ENCODE results near the gene KCNMB1.

The KCNMB1 gene

GRCh38 chr5:170388818-170389549 lies at the start of gene KCNMB1:
Gene KCNMB1 (minus strand): TSS chr5:170389367. CDS start chr5:170385447, 3,920 bp downstream.
- no peaks in the 10 kb centered on the region; the same call in 1 of the 2 replicates for H3K27me3 ChIP-seq (replicated peaks; ENCODE audit: control insufficient read depth, insufficient read depth, low read length)
- H3K4me3 ChIP-seq (replicated peaks; ENCODE audit: low read depth, low read length), result peak within 1 kb of the TSS; percentile 31
- DNase-seq (ENCODE audit: extremely low read depth, insufficient read length), result no peak
- no peaks in the 10 kb centered on the region for H3K36me3 ChIP-seq (ENCODE audit: control insufficient read depth, insufficient read depth, low read length)
- no peak for TF ChIP-seq CTCF (IDR thresholded peaks at IDR 0.05; ENCODE audit: insufficient read depth, low read length, poor library complexity, severe bottlenecking)

GRCh38 chr5:170438581-170438980 lies 49.4 kb upstream of the KCNMB1 start:
- Histone ChIP-seq H3K36me3 (ENCODE audit: control insufficient read depth, insufficient read depth, low read length) (no peaks in the 10 kb centered on the region), H3K4me3 (replicated peaks; ENCODE audit: low read depth, low read length) (no peak overlapping the region), H3K27me3 (replicated peaks; ENCODE audit: control insufficient read depth, insufficient read depth, low read length) (peaks cover 3% of the 10 kb centered on the region; the same call in 1 of the 2 replicates)
- DNase-seq (ENCODE audit: extremely low read depth, insufficient read length), result no peak
- TF ChIP-seq CTCF (IDR thresholded peaks at IDR 0.05; ENCODE audit: insufficient read depth, low read length, poor library complexity, severe bottlenecking), result no peak

- no peak for TF ChIP-seq CTCF (IDR thresholded peaks at IDR 0.05; ENCODE audit: insufficient read depth, low read length, poor library complexity, severe bottlenecking)
- Histone ChIP-seq H3K36me3 (ENCODE audit: control insufficient read depth, insufficient read depth, low read length) (no peaks in the 10 kb centered on the region), H3K4me3 (replicated peaks; ENCODE audit: low read depth, low read length) (no peak overlapping the region), H3K27me3 (replicated peaks; ENCODE audit: control insufficient read depth, insufficient read depth, low read length) (peaks cover 3% of the 10 kb centered on the region; the same call in 1 of the 2 replicates)
- DNase-seq (ENCODE audit: extremely low read depth, insufficient read length), result no peak
Measured at GRCh38 chr5:170437621-170438375, 48.6 kb upstream of the KCNMB1 start.

DNA sequence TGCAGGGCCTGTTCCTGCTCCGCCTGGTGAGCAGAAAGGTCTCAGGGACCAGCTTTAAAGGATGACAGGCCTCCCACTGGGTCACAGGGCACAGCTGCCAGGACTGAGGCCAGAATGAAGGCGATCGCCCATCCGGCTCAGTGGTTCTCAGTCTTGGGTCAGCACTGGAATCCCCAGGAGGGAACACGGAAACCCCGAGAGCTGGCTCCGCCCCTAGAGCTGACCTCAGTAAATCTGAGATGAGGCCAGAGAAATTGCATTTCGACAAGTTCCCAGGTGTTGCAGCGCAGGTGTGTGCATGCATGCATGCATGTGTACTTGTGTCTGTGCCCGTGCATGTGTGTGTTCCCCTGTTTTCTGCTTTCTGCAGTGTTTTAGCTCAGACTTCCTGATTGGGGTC lies 47.2 kb upstream of the KCNMB1 start:
- H3K27me3 ChIP-seq (replicated peaks; ENCODE audit: control insufficient read depth, insufficient read depth, low read length), result peaks cover 3% of the 10 kb centered on the region; the same call in 1 of the 2 replicates
- no peaks in the 10 kb centered on the region for H3K36me3 ChIP-seq (ENCODE audit: control insufficient read depth, insufficient read depth, low read length)
- TF ChIP-seq CTCF (IDR thresholded peaks at IDR 0.05; ENCODE audit: insufficient read depth, low read length, poor library complexity, severe bottlenecking), result no peak
- no peak overlapping the region for H3K4me3 ChIP-seq (replicated peaks; ENCODE audit: low read depth, low read length)
- DNase-seq (ENCODE audit: extremely low read depth, insufficient read length), result no peak

DNA sequence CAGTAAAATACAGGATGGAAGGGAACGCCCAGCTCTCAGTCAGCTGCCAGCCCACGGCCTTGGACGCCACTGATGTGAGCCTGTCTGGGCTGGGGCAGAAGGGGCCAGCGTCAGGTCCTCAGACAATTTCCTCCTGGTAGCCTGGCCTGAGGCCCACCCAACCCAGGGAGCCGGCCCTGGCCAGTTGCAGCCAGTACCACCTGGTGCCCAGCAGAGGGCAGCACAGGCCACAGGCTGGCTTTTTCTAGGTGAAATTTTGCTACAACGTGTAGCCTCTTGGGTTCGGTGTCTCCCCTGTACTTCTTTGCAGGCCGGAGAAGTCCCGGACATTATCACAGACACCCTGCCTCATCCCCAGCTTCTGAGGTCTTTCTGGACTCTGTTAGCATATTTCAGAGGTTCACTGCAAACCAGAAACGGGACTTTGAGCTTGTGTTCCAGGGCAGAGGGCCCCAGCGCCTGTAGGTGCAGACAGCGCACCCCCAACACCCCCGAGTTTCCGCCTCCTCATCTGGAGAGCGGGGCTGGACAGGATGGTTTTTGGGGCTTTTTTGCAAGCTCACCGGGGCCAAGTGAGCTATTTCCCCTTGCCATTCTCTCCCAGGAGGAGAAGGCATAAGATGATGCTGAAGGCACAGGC lies 45.9 kb upstream of the KCNMB1 start:
- Histone ChIP-seq H3K36me3 (ENCODE audit: control insufficient read depth, insufficient read depth, low read length) (no peaks in the 10 kb centered on the region), H3K4me3 (replicated peaks; ENCODE audit: low read depth, low read length) (no peak overlapping the region), H3K27me3 (replicated peaks; ENCODE audit: control insufficient read depth, insufficient read depth, low read length) (no peaks in the 10 kb centered on the region)
- DNase-seq (ENCODE audit: extremely low read depth, insufficient read length), result peak; percentile 21
- peak; percentile 98 for TF ChIP-seq CTCF (IDR thresholded peaks at IDR 0.05; ENCODE audit: insufficient read depth, low read length, poor library complexity, severe bottlenecking)

Measured in GM06990 (cell line).